NCI-H446 treated with DMSO at 0.1 percent for 48 hours (cell line): ENCODE results near the gene TXNDC11.

Source experiments
- DNase-seq: peaks from one replicate; lab custom pipeline; 2025; lab: John Stamatoyannopoulos, UW

TXNDC11 gene

GRCh38 chr16:11721781-11722467 lies 20.7 kb downstream of the TXNDC11 start:
- no peak for DNase-seq

DNA sequence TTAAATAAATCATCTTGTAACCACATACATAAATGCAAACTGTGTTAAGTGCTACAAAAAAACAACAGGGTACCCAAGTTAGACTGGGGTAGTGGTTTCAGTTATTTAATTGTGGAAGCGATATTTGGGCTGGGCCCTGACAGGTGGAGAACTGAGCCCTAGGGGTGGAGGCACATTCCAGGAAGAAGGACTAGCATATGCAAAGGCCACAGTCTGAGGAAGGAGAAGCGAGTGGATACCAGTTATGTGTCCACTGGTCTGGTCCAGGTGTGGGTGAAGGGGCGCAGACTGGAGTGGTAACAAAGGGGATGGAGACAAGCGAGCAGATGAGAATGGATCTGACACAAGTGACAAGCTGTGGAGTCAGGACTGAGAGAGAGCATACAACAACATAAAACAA lies 22.9 kb downstream of the TXNDC11 start:
- DNase-seq = no peak

DNA sequence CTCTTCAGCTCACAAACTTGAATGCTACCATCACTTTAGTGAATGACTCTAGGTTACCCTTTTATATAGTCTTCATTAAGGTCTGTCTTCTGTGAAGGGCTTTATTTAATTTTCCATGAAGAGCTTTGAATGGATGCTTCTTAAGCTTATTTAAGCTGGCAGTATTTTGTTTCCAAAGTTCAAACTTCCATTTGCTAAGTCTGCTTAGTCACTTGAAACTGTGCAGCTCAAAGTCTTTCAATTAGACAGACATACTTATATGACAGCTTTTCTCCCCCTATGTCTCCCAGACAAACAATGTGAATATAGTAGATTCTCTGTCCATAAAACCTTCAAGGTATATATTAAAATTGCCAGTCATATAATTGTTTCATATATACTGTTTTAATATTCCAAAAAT lies 23.5 kb downstream of the TXNDC11 start:
- no peak for DNase-seq

DNA sequence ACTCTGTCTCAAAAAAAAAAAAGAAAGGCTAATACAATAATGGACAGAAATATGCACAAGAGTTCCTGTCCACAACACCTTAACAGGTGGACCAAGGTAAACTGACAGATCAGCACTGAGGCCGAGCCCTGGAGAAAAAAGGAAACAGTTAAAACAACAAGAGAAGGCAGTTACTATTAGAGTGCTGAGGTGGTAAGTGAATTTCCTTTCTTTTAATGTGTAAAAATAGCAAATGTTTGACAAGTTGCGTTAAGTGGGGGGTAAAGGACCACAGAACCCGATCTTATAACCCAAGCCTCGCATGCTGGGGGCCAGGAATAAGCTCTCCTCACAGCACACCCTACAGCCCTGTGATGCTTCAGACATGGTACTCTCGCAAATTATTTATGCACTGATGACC lies 24.8 kb downstream of the TXNDC11 start:
- no peak for DNase-seq

DNA sequence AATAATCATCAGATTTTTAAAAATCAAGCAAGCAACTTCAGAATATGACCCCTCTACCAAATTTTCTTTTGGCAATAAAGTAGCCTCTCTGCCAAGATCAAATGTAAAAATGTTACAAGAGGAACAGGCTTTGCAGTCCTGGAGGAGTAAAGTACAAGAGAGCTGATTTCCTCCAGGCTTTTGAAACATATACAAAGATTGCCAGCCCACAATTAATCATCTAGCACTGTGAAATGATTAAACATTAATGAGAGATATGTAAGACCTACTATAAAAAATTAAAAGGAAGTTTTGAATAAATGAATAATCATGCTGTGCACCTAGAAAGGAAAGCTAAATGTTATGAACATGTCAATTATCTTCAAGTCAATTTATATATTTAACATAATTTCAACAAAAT lies 26.3 kb downstream of the TXNDC11 start:
- no peak for DNase-seq

GRCh38 chr16:11715246-11715947 lies 27.3 kb downstream of the TXNDC11 start:
- no peak for DNase-seq

GRCh38 chr16:11712122-11712521 lies 30.5 kb downstream of the TXNDC11 start:
- DNase-seq = no peak

DNA sequence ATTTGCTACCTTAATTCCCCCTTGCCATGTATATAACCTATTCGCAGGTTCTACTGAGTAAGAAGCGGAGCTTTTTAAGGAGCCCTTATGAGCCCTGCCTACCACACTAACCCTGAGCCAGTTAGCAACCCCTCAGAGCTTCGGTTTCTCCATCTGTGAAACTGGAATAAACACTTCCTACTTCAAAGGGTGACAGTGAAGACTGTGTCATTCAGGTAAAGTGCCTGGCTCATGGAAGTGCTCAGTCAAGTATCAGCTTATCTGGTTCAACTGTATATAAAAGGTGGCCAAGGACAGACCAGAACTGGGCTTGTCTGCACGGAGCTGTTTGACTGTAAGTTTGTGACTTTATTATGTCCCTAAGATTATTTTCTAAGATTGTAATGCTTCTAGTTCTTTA lies 31.0 kb downstream of the TXNDC11 start:
- DNase-seq = no peak

GRCh38 chr16:11708421-11708820 lies 34.2 kb downstream of the TXNDC11 start:
- DNase-seq = no peak

GRCh38 chr16:11707679-11708197 lies 34.9 kb downstream of the TXNDC11 start:
- no peak for DNase-seq

- no peak for DNase-seq
These were observed 36.4 kb downstream of the TXNDC11 start for GRCh38 chr16:11706180-11706742.

DNA sequence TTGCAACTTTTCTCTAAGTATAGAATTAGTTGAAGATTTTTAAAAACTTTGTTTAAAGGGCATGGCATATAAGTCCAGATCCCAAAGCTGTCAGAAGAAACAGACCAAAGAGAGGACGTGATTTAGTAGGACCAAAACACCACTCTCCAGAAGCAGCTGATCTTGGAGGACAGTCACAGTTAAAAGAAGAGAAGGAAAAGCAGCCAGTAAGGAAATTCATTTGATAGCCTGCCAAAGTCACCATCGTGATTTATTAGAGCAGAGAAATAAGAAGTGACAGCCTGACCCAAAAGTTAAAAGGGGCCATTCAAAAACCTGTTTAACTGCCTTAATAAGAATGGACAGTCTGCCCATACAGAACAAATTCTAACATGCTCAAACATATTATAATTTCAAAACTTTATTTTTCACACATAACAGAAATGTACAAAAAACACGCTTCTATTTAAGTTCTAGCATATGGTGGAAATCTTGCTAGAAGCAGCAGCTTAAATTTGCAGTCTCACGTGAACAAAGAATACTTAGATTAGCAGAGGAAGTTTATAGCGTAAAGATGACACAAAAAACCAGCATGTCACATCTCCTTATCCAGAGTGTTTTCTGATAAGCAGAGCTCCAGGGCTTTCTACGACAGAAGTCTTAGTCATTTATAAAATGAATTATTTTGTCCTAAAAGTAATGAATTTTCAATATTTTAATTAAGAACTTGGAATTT lies 37.2 kb downstream of the TXNDC11 start:
- no peak for DNase-seq

DNA sequence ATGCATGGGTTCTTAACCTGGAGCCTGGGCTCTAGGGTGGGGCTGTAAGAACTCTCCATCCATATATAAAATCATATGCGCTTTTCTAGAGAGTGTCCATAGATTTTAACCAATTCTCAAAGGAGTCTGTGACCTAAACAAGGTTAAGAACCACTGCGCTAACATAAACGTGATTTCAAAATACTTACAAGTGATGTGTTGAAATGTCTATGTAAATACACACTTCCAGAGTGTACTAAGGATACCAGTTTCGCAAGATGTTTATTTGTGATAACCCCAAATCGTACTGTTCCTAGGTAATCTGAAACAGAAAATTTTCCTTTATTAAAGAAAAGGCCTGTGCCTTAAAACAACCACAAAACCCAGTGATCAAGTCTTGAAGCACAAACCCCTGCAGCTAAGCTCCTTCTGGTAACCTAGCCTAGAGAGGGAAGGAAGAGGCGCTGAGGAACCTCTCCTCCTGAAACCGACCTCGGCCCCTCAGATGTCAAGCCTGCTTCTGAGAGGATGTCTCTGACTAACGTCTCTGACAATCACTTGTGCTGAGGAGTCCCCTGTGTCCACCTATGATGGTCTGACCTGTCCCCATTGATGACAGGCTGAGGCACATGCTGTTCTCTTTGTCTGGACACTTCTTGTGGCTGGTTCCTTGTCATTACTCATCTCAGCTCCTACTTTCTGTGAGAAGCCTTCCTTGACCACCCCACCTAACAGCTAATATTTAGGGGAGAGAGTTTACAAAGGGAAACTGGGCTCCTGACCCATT lies 42.2 kb downstream of the TXNDC11 start:
- DNase-seq = no peak

DNA sequence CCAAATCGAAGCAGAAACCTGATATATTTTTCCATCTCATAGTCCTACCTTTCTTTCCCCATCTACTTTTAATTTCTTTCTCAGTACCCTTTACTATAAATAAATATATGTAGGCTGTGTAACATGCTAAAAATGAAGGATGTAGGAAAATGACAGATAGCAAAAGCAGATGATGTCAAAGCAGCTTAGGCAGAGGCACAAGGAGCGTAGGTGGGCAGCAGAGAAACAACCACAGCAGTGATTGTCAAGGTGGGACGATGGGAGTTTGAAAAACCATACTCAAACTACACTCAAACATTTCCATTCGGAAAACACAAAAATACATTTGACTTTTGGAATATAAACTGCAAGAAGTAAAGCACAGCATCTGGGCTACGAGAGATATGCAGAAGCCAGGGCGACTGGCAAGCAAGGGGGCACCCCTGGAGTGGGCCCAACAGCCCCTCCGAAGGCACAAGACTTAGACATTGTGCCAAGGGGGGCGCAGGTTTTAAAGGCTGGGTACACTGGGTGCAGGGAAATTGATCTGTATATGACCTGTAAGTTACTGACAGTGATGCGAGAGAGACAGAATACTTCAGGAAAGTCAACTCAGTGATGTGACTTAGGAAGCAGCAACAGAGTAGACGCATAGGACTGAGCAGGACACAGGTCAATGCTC lies 43.3 kb downstream of the TXNDC11 start:
- no peak for DNase-seq

- no peak for DNase-seq
These were observed 44.4 kb downstream of the TXNDC11 start for GRCh38 chr16:11698271-11698689.

- DNase-seq = no peak
These were observed 45.3 kb downstream of the TXNDC11 start for GRCh38 chr16:11697319-11697718.

- no peak for DNase-seq
These were observed 46.2 kb downstream of the TXNDC11 start for GRCh38 chr16:11696266-11697012.

DNA sequence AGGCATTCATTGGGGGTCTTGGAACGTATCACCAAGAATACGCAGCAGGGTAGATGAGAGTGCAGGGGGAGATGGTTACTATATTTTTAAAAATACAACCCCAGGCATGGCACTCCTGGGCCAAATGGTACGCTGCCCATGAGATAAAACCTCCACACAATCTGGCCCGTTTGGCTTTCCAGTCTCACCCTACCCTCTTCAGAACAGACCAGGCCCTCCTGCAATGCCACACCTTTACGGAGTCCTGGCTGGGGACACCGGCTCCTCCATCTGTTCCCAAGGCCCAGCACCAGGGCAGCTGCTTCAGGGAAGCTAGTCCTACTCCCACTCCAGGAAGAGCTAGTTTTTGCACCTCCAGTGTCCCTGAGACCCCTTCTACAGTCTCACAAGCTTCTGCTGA lies 50.0 kb downstream of the TXNDC11 start:
- no peak for DNase-seq

- no peak for DNase-seq
These were observed 50.5 kb downstream of the TXNDC11 start for GRCh38 chr16:11692171-11692570.

- no peak for DNase-seq
These were observed 50.9 kb downstream of the TXNDC11 start for GRCh38 chr16:11691771-11692170.

DNA sequence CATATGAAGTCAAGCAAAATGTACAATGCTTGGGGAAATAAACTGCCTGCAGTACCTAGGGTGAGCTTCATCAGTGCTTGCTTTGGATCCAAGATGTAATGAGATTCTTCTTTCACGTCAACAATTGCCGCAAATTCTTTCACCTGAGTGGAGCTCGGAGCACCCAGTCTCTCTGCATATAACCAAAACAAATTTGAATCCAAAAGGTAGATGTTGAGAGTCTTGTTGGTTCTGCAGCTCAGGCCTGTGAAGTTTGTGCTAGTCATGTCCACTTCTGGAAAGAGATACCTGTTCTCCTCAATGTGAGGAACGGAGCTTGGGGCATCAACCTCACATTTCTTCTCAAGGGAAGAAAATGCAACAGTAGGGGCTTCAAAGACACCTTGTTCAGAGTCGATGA lies 51.4 kb downstream of the TXNDC11 start:
- no peak for DNase-seq
